ENCODE measurements around the gene PTBP1.

DNA sequence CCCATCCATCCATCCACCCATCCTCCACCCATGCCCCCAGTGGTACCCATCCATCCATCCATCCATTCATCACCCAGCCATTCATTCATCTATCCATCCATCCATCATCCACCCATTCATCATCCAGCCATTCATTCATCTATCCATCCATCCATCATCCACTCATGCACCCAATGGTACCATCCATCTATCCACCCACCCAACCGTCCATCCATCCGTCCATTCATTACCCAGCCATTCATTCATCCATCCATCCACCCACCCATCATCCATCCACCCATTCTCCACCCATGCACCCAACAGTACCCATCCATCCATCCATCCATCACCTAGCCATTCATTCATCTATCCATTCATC lies 19.2 kb downstream of the PTBP1 start:
- no peak for TF ChIP-seq POLR2A (IDR thresholded peaks at IDR 0.05)
- TF ChIP-seq, protein P1, sequence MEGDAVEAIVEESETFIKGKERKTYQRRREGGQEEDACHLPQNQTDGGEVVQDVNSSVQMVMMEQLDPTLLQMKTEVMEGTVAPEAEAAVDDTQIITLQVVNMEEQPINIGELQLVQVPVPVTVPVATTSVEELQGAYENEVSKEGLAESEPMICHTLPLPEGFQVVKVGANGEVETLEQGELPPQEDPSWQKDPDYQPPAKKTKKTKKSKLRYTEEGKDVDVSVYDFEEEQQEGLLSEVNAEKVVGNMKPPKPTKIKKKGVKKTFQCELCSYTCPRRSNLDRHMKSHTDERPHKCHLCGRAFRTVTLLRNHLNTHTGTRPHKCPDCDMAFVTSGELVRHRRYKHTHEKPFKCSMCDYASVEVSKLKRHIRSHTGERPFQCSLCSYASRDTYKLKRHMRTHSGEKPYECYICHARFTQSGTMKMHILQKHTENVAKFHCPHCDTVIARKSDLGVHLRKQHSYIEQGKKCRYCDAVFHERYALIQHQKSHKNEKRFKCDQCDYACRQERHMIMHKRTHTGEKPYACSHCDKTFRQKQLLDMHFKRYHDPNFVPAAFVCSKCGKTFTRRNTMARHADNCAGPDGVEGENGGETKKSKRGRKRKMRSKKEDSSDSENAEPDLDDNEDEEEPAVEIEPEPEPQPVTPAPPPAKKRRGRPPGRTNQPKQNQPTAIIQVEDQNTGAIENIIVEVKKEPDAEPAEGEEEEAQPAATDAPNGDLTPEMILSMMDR (IDR thresholded peaks at IDR 0.05), result no peak

All from testis (tissue), 2 donors.